ENCODE data around the gene P2RX6.

The P2RX6 gene

GRCh38 chr22:20992456-20993303 lies 22.3 kb upstream of the P2RX6 start:
- no peak overlapping the region for H3K4me3 ChIP-seq (ENCODE audit: low read depth, low read length)
- TF ChIP-seq, protein P1, sequence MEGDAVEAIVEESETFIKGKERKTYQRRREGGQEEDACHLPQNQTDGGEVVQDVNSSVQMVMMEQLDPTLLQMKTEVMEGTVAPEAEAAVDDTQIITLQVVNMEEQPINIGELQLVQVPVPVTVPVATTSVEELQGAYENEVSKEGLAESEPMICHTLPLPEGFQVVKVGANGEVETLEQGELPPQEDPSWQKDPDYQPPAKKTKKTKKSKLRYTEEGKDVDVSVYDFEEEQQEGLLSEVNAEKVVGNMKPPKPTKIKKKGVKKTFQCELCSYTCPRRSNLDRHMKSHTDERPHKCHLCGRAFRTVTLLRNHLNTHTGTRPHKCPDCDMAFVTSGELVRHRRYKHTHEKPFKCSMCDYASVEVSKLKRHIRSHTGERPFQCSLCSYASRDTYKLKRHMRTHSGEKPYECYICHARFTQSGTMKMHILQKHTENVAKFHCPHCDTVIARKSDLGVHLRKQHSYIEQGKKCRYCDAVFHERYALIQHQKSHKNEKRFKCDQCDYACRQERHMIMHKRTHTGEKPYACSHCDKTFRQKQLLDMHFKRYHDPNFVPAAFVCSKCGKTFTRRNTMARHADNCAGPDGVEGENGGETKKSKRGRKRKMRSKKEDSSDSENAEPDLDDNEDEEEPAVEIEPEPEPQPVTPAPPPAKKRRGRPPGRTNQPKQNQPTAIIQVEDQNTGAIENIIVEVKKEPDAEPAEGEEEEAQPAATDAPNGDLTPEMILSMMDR (IDR thresholded peaks at IDR 0.05; ENCODE audit: low read depth, low read length), result no peak

- TF ChIP-seq, protein P1 (IDR thresholded peaks at IDR 0.05; ENCODE audit: low read depth, low read length), result no peak
- no peak overlapping the region for H3K4me3 ChIP-seq (ENCODE audit: low read depth, low read length)
These were observed 21.4 kb upstream of the P2RX6 start for GRCh38 chr22:20993304-20994127.

DNA sequence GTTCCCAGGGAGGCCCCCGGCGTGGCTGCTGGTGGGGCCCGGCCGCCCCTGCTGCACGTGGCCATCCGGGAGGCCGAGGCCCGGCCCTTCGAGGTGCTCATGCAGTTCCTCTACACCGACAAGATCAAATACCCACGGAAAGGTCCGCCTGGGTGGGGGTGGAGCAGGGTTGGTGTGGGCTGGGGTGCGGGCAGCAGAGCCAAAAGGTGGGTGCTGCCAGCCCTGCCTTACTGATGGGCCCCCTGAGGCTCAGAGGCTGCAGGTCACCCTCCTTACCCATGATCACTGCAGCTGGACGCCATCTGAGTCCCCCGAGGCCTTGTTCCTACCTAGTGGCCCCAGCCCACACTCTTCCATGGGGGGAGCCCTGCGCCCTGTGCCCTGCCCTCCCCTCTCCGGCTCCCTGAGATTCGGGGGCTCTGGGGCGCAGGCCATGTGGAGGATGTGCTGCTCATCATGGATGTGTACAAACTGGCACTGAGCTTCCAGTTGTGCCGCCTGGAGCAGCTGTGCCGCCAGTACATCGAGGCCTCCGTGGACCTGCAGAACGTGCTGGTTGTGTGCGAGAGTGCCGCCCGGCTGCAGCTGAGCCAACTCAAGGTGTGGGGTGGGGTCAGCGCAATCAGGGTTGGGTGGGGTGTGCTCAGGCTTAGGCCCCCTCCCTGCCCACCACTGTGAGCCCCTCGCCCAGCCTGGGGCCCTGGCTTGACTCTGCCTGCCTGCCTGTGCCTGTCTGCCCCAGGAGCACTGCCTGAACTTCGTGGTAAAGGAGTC lies 20.6 kb upstream of the P2RX6 start:
- H3K4me3 ChIP-seq (ENCODE audit: low read depth, low read length), result no peak overlapping the region
- TF ChIP-seq, protein P1 (IDR thresholded peaks at IDR 0.05; ENCODE audit: low read depth, low read length), result no peak

DNA sequence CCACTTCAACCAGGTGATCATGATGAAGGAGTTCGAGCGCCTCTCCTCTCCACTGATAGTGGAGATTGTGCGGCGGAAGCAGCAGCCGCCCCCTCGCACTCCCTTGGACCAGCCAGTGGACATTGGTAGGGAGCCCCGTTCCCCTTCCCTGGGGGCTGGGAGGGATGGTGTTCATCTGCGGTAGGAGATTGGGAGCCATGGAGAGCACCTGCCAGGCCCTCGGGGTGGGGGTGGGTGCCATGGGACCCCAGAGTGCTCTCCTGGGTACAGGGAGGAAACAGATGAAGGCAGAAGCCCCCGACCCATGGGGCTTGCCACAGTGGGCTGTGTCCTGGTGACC lies 20.1 kb upstream of the P2RX6 start:
- TF ChIP-seq, protein P1 (IDR thresholded peaks at IDR 0.05; ENCODE audit: low read depth, low read length), result no peak
- H3K4me3 ChIP-seq (ENCODE audit: low read depth, low read length), result no peak overlapping the region

- H3K4me3 ChIP-seq (ENCODE audit: low read depth, low read length), result no peak overlapping the region
- TF ChIP-seq, protein P1 (IDR thresholded peaks at IDR 0.05; ENCODE audit: low read depth, low read length), result no peak
These were observed 19.5 kb upstream of the P2RX6 start for GRCh38 chr22:20995329-20996030.

DNA sequence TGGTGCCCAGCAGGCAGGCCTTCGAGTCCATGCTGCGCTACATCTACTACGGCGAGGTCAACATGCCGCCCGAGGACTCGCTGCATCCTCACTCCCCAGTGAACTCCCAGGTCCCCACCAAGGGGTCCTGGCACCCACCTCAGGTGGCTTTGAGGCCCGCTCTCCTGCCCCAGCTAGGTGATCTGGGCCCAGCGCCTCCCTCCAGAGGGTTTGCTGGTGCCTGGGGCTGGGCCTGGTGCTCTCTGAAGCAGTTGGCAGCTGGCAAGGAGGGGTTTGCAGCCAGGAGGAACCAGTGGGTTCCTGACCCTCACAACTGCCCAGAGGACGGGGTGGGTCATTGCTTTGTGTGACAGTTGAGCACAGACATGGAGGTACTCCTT lies 18.9 kb upstream of the P2RX6 start:
- H3K4me3 ChIP-seq (ENCODE audit: low read depth, low read length), result no peak overlapping the region
- TF ChIP-seq, protein P1 (IDR thresholded peaks at IDR 0.05; ENCODE audit: low read depth, low read length), result no peak

Data from WI38 (cell line).